DND-41 (cell line): ENCODE measurements around the gene SPATA17.

Experiments
- EZH2 ChIP-seq: IDR thresholded peaks from 3 replicates; pipeline ENCODE4 v1.6.1; 2012; ENCODE audit warnings: borderline replicate concordance, low read depth, mild to moderate bottlenecking, moderate library complexity, low read length, inconsistent platforms; ENCODE audit not compliant: severe bottlenecking
- TF ChIP-seq, protein P1 (sequence below): IDR thresholded peaks from 2 replicates; pipeline ENCODE4 v1.5.1; 2012; ENCODE audit warnings: borderline replicate concordance, low read length, moderate library complexity, mild to moderate bottlenecking; ENCODE audit not compliant: poor library complexity, severe bottlenecking; ENCODE audit errors: extremely low read depth

DNA sequence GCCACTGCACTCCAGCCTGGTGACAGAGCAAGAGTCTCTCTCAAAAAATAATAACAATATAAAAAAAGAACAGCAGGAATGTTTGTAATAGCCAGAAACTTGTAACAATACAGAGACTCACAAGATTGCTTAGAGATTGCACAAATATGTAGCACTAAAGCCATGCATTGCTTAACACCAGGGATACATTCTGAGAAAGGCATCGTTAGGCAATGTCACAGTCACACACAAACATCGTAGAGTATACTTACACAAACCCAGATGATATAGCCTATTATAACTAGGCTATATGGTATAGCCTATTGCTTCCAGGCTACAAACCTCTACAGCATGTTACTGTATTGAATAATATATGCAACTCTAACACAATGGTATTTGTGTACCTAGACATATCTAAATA is 45.6 kb upstream of the SPATA17 start:
- TF ChIP-seq, protein P1, sequence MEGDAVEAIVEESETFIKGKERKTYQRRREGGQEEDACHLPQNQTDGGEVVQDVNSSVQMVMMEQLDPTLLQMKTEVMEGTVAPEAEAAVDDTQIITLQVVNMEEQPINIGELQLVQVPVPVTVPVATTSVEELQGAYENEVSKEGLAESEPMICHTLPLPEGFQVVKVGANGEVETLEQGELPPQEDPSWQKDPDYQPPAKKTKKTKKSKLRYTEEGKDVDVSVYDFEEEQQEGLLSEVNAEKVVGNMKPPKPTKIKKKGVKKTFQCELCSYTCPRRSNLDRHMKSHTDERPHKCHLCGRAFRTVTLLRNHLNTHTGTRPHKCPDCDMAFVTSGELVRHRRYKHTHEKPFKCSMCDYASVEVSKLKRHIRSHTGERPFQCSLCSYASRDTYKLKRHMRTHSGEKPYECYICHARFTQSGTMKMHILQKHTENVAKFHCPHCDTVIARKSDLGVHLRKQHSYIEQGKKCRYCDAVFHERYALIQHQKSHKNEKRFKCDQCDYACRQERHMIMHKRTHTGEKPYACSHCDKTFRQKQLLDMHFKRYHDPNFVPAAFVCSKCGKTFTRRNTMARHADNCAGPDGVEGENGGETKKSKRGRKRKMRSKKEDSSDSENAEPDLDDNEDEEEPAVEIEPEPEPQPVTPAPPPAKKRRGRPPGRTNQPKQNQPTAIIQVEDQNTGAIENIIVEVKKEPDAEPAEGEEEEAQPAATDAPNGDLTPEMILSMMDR, result no peak
- no peak for TF ChIP-seq EZH2
